K562 (cell line): ENCODE data around the gene PTPRR. TPM values are rescaled to one million over a fixed set of nuclear protein-coding genes. Genes with fewer than 3 reads are reported as not detected.

Source experiments
- ARID3A ChIP-seq: IDR thresholded peaks from 2 replicates; pipeline ENCODE4 v1.6.1; 2012; ENCODE audit warnings: low read depth, low read length, improper control_type of control experiment, borderline replicate concordance
- BCL6 ChIP-seq: fragments of 250-450 bp; sonication (Bioruptor Pico); IDR thresholded peaks from 2 replicates; pipeline ENCODE4 v1.4.0; 2020
- C11orf30 ChIP-seq: fragments of 450-650 bp; IDR thresholded peaks from 2 replicates; pipeline ENCODE4 v1.6.1; 2016; ENCODE audit warnings: low read depth, mild to moderate bottlenecking
- CCAR2 ChIP-seq: fragments of 200-400 bp; formaldehyde crosslinking; IDR thresholded peaks from 2 replicates; pipeline ENCODE4 v1.6.1; 2017; ENCODE audit warnings: mild to moderate bottlenecking, low read depth, low read length
- DPF2 ChIP-seq: fragments of 450-650 bp; IDR thresholded peaks from 2 replicates; pipeline ENCODE4 v1.6.1; 2016
- ELF1 ChIP-seq: fragments of 200-800 bp; sonication (Bioruptor generic); IDR thresholded peaks from 2 replicates; pipeline ENCODE4 v1.6.1; 2016; ENCODE audit warnings: missing genetic modification characterization, missing compliant biosample characterization
- ELF4 ChIP-seq: fragments of 450-650 bp; formaldehyde crosslinking; IDR thresholded peaks from 2 replicates; pipeline ENCODE4 v1.4.0; 2022; ENCODE audit warnings: missing genetic modification characterization
- GTF2F1 ChIP-seq: IDR thresholded peaks from 2 replicates; pipeline ENCODE4 v1.6.1; 2011; ENCODE audit warnings: low read depth, low read length, improper control_type of control experiment
- HMG20A ChIP-seq: fragments of 450-650 bp; formaldehyde crosslinking; conservative IDR thresholded peaks from 2 replicates; pipeline ENCODE4 v1.4.0; 2020; ENCODE audit warnings: mild to moderate bottlenecking, mixed read lengths
- KAT2B ChIP-seq: IDR thresholded peaks from one replicate; pipeline ENCODE4 v1.6.1; 2012; ENCODE audit warnings: low read depth, mild to moderate bottlenecking, control low read depth, inconsistent platforms, low read length, moderate library complexity
- L3MBTL2 ChIP-seq: fragments of 450-650 bp; IDR thresholded peaks from 2 replicates; pipeline ENCODE4 v1.6.1; 2016; ENCODE audit warnings: mild to moderate bottlenecking, moderate library complexity
- LARP7 ChIP-seq: fragments of 450-650 bp; IDR thresholded peaks from 2 replicates; pipeline ENCODE4 v1.6.1; 2016
- MTA1 ChIP-seq: fragments of 450-650 bp; IDR thresholded peaks from 2 replicates; pipeline ENCODE4 v1.6.1; 2017; ENCODE audit warnings: borderline replicate concordance
- NFXL1 ChIP-seq: fragments of 450-650 bp; formaldehyde crosslinking; IDR thresholded peaks from 2 replicates; pipeline ENCODE4 v1.4.0; 2021; ENCODE audit warnings: mild to moderate bottlenecking
- NONO ChIP-seq, 2 experiments: fragments of 200-400 bp in 1 of 2; fragments of 450-650 bp in 1 of 2; formaldehyde crosslinking in 1 of 2; IDR thresholded peaks; 2 replicates each; pipeline ENCODE4 v1.6.1; 2017; ENCODE audit warnings: low read depth in 2 of 2, mild to moderate bottlenecking in 2 of 2, moderate library complexity in 2 of 2, low read length in 1 of 2
- PHTF2 ChIP-seq: fragments of 250-450 bp; sonication (Bioruptor Pico); IDR thresholded peaks from 2 replicates; pipeline ENCODE4 v1.5.0; 2021; ENCODE audit warnings: mild to moderate bottlenecking
- PKNOX1 ChIP-seq: fragments of 450-650 bp; IDR thresholded peaks from 2 replicates; pipeline ENCODE4 v1.6.1; 2016
- PTBP1 ChIP-seq: fragments of 200-400 bp; formaldehyde crosslinking; IDR thresholded peaks from 2 replicates; pipeline ENCODE4 v1.6.1; 2017; ENCODE audit warnings: low read depth, low read length
- RBM34 ChIP-seq: fragments of 200-400 bp; formaldehyde crosslinking; IDR thresholded peaks from 2 replicates; pipeline ENCODE4 v1.6.1; 2018; ENCODE audit warnings: low read length, borderline replicate concordance; ENCODE audit not compliant: insufficient read depth
- RFX1 ChIP-seq: fragments of 450-650 bp; IDR thresholded peaks from 2 replicates; pipeline ENCODE4 v1.6.1; 2016; ENCODE audit warnings: mild to moderate bottlenecking, moderate library complexity
- SMARCC2 ChIP-seq: fragments of 450-650 bp; IDR thresholded peaks from 2 replicates; pipeline ENCODE4 v1.6.1; 2017; ENCODE audit warnings: antibody characterized with exemption, moderate library complexity, mild to moderate bottlenecking, low read depth
- SMC3 ChIP-seq: conservative IDR thresholded peaks from 2 replicates; pipeline ENCODE4 v1.6.1; 2011; ENCODE audit warnings: low read depth, low read length, improper control_type of control experiment; ENCODE audit not compliant: insufficient read depth
- SP2 ChIP-seq: IDR thresholded peaks from 2 replicates; pipeline ENCODE4 v1.6.1; 2011; ENCODE audit warnings: mild to moderate bottlenecking, low read depth, low read length, moderate library complexity; ENCODE audit not compliant: poor library complexity, severe bottlenecking; ENCODE audit errors: extremely low read depth
- SRSF1 ChIP-seq: fragments of 200-400 bp; formaldehyde crosslinking; IDR thresholded peaks from 2 replicates; pipeline ENCODE4 v1.6.1; 2017; ENCODE audit warnings: mild to moderate bottlenecking, low read depth, low read length, moderate library complexity
- ZBTB12 ChIP-seq: fragments of 250-450 bp; sonication (Bioruptor Pico); IDR thresholded peaks from 2 replicates; pipeline ENCODE4 v1.4.0; 2020
- ZNF197 ChIP-seq: fragments of 200-800 bp; sonication (Bioruptor generic); IDR thresholded peaks from 2 replicates; pipeline ENCODE4 v1.6.1; 2016; ENCODE audit warnings: low read depth, missing genetic modification characterization, missing compliant biosample characterization
- ZNF23 ChIP-seq: fragments of 250-450 bp; sonication (Bioruptor Pico); IDR thresholded peaks from 2 replicates; pipeline ENCODE4 v1.4.0; 2020; ENCODE audit warnings: mild to moderate bottlenecking
- ZNF436 ChIP-seq: fragments of 250-450, 450-650 bp; sonication (Bioruptor Pico); formaldehyde crosslinking; IDR thresholded peaks from 2 replicates; pipeline ENCODE4 v1.7.0; 2020; ENCODE audit warnings: mild to moderate bottlenecking
- polyA plus RNA-seq, 8 experiments: library from polyadenylated mRNA; depleted of rRNA in 4 of 8; stranded (reverse) in 5 of 8; unstranded in 3 of 8; fragments of >200 nt; fragmentation: Nextera tagmentation in 2 of 8; fragmentation: Illumina TruSeq in 1 of 8; extraction: Ambion mirVana in 2 of 8; extraction: Trizol in 1 of 8; gene quantifications; 2 replicates each; pipeline versions ENCODE4 v1.2.1 to v1.2.3, GENCODE V29; 2011 to 2014; ENCODE audit warnings: inconsistent platforms in 1 of 8, missing spikeins in 1 of 8
- total RNA-seq, 7 experiments: library from RNA; depleted of rRNA in 6 of 7; stranded (reverse); fragments of >200 nt in 6 of 7; fragmentation: Illumina TruSeq in 2 of 7; extraction: Trizol in 2 of 7; gene quantifications; 2 replicates each; pipeline versions ENCODE4 v1.2.1 to v1.2.3, GENCODE V29; 2011 to 2021; ENCODE audit warnings: low replicate concordance in 1 of 7

The PTPRR gene
- total and polyA plus RNA-seq, 9 of the 15 experiments (the other 6 are each of a cell fraction or from before 2014, with no cell fraction given) = 6.6 to 41.7 (median 12.3) TPM

GRCh38 chr12:70660620-70661219 lies 259.8 kb downstream of the PTPRR start (continued):
- TF ChIP-seq PKNOX1 (0 out of 2 replicates have a peak, but pooled peaks have one; percentile 3), RBM34 (no peak), RFX1 (no peak), SP2 (no peak), ELF1 (tag) (no peak), CCAR2 (no peak), NONO (IDR thresholded peaks at IDR 0.05; ENCODE audit: low read depth in 2 of 2, low read length in 1 of 2) (no peak), ZNF23 (CRISPR knock-in tag) (no peak; the same call in 1 of the 2 replicates), PHTF2 (CRISPR knock-in tag) (no peak), C11orf30 (peak; percentile 30; the same call in 1 of the 2 replicates), GTF2F1 (peak; percentile 54; the same call in 1 of the 2 replicates), NFXL1 (CRISPR knock-in tag) (0 out of 2 replicates have a peak, but pooled peaks have one; percentile 19), PTBP1 (no peak), L3MBTL2 (peak; percentile 88), ARID3A (peak; percentile 64; the same call in 1 of the 2 replicates), ZNF197 (CRISPR knock-in tag) (0 out of 2 replicates have a peak, but pooled peaks have one; percentile 13), LARP7 (no peak), MTA1 (no peak), SMC3 (no peak), BCL6 (no peak), HMG20A (no peak), SMARCC2 (no peak), ELF4 (no peak), DPF2 (peak; percentile 63), ZBTB12 (peak; percentile 18; the same call in 1 of the 2 replicates), KAT2B (no peak), SRSF1 (no peak), ZNF436 (CRISPR knock-in tag) (no peak)
